HepG2 (cell line): Measurements from ENCODE around the gene PLCL1.

Experiments used
- BCL3 ChIP-seq: sonication (generic); formaldehyde crosslinking; IDR thresholded peaks from 2 replicates; pipeline ENCODE4 v1.5.1; 2020; ENCODE audit warnings: mild to moderate bottlenecking, missing genetic modification reagents, moderate library complexity
- CTCF ChIP-seq: sonication (generic); formaldehyde crosslinking; IDR thresholded peaks from 2 replicates; pipeline ENCODE4 v1.5.0; 2020; ENCODE audit warnings: mild to moderate bottlenecking, missing genetic modification reagents, moderate library complexity
- MYC ChIP-seq: sonication (generic); formaldehyde crosslinking; IDR thresholded peaks from 2 replicates; pipeline ENCODE4 v1.9.0; 2021; ENCODE audit warnings: missing genetic modification reagents, borderline replicate concordance
- ZNF674 ChIP-seq: sonication (generic); formaldehyde crosslinking; IDR thresholded peaks from 2 replicates; pipeline ENCODE4 v1.5.0; 2020; ENCODE audit warnings: low read depth, mild to moderate bottlenecking, missing genetic modification reagents
- ZSCAN22 ChIP-seq: sonication (generic); formaldehyde crosslinking; IDR thresholded peaks from 2 replicates; pipeline ENCODE4 v1.4.0; 2020; ENCODE audit warnings: mild to moderate bottlenecking, missing genetic modification reagents

GRCh38 chr2:197993830-197994229, 189.4 kb downstream of the PLCL1 start:
- TF ChIP-seq ZNF674 (CRISPR knock-in tag) (no peak), CTCF (CRISPR knock-in tag) (no peak), BCL3 (no peak), MYC (no peak), ZSCAN22 (CRISPR knock-in tag) (no peak)
